ENCODE measurements around the gene PLPP1.

DNA sequence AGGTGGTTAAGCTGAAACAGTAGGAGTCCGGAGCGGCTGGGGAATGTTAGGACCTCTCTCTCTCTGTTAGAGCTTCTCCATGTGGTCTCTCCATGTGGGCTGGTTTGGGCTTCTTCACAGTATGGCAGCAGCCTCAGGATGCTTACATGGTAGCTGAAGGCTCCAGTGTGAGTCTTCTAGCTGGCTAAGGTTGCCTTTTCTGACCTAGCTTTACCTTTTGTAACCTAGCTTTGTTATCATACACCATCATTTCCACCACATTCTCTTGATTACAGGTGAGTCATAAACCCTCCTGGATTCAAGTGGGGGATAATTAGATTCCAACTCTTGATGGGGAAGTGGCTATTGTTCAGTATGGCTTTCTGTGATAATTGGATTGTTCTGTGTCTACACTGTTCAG, 128.5 kb downstream of the PLPP1 start:
- no peak for TF ChIP-seq CTCF (conservative IDR thresholded peaks at IDR 0.05; ENCODE audit: low read depth in 2 of 2)
- TF ChIP-seq JUNB (IDR thresholded peaks at IDR 0.05; ENCODE audit: unreplicated experiment) = no peak
- TF ChIP-seq EZH2 (IDR thresholded peaks at IDR 0.05; ENCODE audit: low read depth, unreplicated experiment) = no peak
- TF ChIP-seq POLR2AphosphoS5 (IDR thresholded peaks at IDR 0.05; ENCODE audit: low read depth) = no peak
- TF ChIP-seq, protein P1, sequence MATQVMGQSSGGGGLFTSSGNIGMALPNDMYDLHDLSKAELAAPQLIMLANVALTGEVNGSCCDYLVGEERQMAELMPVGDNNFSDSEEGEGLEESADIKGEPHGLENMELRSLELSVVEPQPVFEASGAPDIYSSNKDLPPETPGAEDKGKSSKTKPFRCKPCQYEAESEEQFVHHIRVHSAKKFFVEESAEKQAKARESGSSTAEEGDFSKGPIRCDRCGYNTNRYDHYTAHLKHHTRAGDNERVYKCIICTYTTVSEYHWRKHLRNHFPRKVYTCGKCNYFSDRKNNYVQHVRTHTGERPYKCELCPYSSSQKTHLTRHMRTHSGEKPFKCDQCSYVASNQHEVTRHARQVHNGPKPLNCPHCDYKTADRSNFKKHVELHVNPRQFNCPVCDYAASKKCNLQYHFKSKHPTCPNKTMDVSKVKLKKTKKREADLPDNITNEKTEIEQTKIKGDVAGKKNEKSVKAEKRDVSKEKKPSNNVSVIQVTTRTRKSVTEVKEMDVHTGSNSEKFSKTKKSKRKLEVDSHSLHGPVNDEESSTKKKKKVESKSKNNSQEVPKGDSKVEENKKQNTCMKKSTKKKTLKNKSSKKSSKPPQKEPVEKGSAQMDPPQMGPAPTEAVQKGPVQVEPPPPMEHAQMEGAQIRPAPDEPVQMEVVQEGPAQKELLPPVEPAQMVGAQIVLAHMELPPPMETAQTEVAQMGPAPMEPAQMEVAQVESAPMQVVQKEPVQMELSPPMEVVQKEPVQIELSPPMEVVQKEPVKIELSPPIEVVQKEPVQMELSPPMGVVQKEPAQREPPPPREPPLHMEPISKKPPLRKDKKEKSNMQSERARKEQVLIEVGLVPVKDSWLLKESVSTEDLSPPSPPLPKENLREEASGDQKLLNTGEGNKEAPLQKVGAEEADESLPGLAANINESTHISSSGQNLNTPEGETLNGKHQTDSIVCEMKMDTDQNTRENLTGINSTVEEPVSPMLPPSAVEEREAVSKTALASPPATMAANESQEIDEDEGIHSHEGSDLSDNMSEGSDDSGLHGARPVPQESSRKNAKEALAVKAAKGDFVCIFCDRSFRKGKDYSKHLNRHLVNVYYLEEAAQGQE (IDR thresholded peaks at IDR 0.05; ENCODE audit: unreplicated experiment) = no peak
- TF ChIP-seq ZNF114 (CRISPR knock-in tag; IDR thresholded peaks at IDR 0.05) = no peak
- no peak for TF ChIP-seq CREB1 (CRISPR knock-in tag; IDR thresholded peaks at IDR 0.05; ENCODE audit: low read depth)
- no peak for TF ChIP-seq EZH2phosphoT487 (IDR thresholded peaks at IDR 0.05; ENCODE audit: unreplicated experiment)
- no peak for TF ChIP-seq ZNF331 (CRISPR knock-in tag; IDR thresholded peaks at IDR 0.05; ENCODE audit: low read depth)
- TF ChIP-seq ETS1 (IDR thresholded peaks at IDR 0.05) = no peak
- no peak for TF ChIP-seq NANOG (IDR thresholded peaks at IDR 0.05; ENCODE audit: borderline replicate concordance)
- no peak for TF ChIP-seq STAT1 (IDR thresholded peaks at IDR 0.05; ENCODE audit: unreplicated experiment)
- no peak for TF ChIP-seq ZNF462 (CRISPR knock-in tag; IDR thresholded peaks at IDR 0.05)
